ENCODE results near the gene LRRC58.

- TF ChIP-seq SIN3A (conservative IDR thresholded peaks at IDR 0.05 in 1 of 2, IDR thresholded peaks at IDR 0.05 in 1 of 2; ENCODE audit: low read depth in 1 of 2, low read length in 2 of 2): no peak
- TF ChIP-seq BRCA1 (IDR thresholded peaks at IDR 0.05; ENCODE audit: low read depth, low read length): no peak
- no peak for TF ChIP-seq YY1 (IDR thresholded peaks at IDR 0.05; ENCODE audit: low read depth, low read length)
- TF ChIP-seq ZNF274 (IDR thresholded peaks at IDR 0.05; ENCODE audit: borderline replicate concordance, extremely low read depth, low read length): no peak
- no peak for TF ChIP-seq POLR2AphosphoS5 (IDR thresholded peaks at IDR 0.05; ENCODE audit: low read depth, low read length)
- TF ChIP-seq, protein P1, sequence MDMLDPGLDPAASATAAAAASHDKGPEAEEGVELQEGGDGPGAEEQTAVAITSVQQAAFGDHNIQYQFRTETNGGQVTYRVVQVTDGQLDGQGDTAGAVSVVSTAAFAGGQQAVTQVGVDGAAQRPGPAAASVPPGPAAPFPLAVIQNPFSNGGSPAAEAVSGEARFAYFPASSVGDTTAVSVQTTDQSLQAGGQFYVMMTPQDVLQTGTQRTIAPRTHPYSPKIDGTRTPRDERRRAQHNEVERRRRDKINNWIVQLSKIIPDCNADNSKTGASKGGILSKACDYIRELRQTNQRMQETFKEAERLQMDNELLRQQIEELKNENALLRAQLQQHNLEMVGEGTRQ (IDR thresholded peaks at IDR 0.05; ENCODE audit: low read length): no peak
- no peak for TF ChIP-seq EZH2 (IDR thresholded peaks at IDR 0.05; ENCODE audit: low read depth, low read length, severe bottlenecking)
Observed at GRCh38 chr3:120286465-120286864, 62.7 kb downstream of the LRRC58 start.

Measured in H1 (cell line).